ENCODE data around the gene CPNE5.
"Not testable (repeated sequence)": the region's sequence is repeated elsewhere in the genome, so short reads cannot be mapped to it uniquely, and the experiment has no call there.

Gene CPNE5

GRCh38 chr6:36729161-36729524, 110.1 kb downstream of the CPNE5 start:
- peaks cover 53% of the 10 kb centered on the region for H3K4me1 Mint-ChIP-seq (ENCODE audit: low read depth)
- H3K27me3 Mint-ChIP-seq (ENCODE audit: low read depth) = no peaks in the 10 kb centered on the region
- no peak overlapping the region for H3K4me3 Mint-ChIP-seq
- H3K9me3 Mint-ChIP-seq = no peaks in the 10 kb centered on the region
- peak overlapping the region; percentile 26 for H3K27ac Mint-ChIP-seq
- no peaks in the 10 kb centered on the region for H3K36me3 Mint-ChIP-seq (ENCODE audit: low read depth)

- no peaks in the 10 kb centered on the region for H3K36me3 Mint-ChIP-seq (ENCODE audit: low read depth)
- no peaks in the 10 kb centered on the region for H3K27me3 Mint-ChIP-seq (ENCODE audit: low read depth)
- no peaks in the 10 kb centered on the region for H3K9me3 Mint-ChIP-seq
- peaks cover 51% of the 10 kb centered on the region for H3K4me1 Mint-ChIP-seq (ENCODE audit: low read depth)
- H3K4me3 Mint-ChIP-seq = no peak overlapping the region
- peak overlapping the region; percentile 26 for H3K27ac Mint-ChIP-seq
Observed at GRCh38 chr6:36728289-36729160, 110.7 kb downstream of the CPNE5 start.

GRCh38 chr6:36727505-36728021, 111.7 kb downstream of the CPNE5 start:
- no peaks in the 10 kb centered on the region for H3K36me3 Mint-ChIP-seq (ENCODE audit: low read depth)
- H3K9me3 Mint-ChIP-seq = no peaks in the 10 kb centered on the region
- no peaks in the 10 kb centered on the region for H3K27me3 Mint-ChIP-seq (ENCODE audit: low read depth)
- peaks cover 46% of the 10 kb centered on the region for H3K4me1 Mint-ChIP-seq (ENCODE audit: low read depth)
- peak overlapping the region; percentile 12 for H3K27ac Mint-ChIP-seq
- peak overlapping the region; percentile 16 for H3K4me3 Mint-ChIP-seq

GRCh38 chr6:36725581-36725980, 113.7 kb downstream of the CPNE5 start:
- Mint-ChIP-seq H3K36me3 (ENCODE audit: low read depth) (no peaks in the 10 kb centered on the region), H3K4me1 (ENCODE audit: low read depth) (peaks cover 37% of the 10 kb centered on the region), H3K4me3 (no peak overlapping the region), H3K27me3 (ENCODE audit: low read depth) (no peaks in the 10 kb centered on the region), H3K9me3 (no peaks in the 10 kb centered on the region), H3K27ac (peak overlapping the region; percentile 32)

- Mint-ChIP-seq H3K4me3 (no peak overlapping the region), H3K4me1 (ENCODE audit: low read depth) (peaks cover 37% of the 10 kb centered on the region), H3K27ac (peak overlapping the region; percentile 17), H3K36me3 (ENCODE audit: low read depth) (no peaks in the 10 kb centered on the region), H3K27me3 (ENCODE audit: low read depth) (no peaks in the 10 kb centered on the region), H3K9me3 (no peaks in the 10 kb centered on the region)
Observed at GRCh38 chr6:36724514-36725390, 114.5 kb downstream of the CPNE5 start.

- H3K9me3 Mint-ChIP-seq; H3K27ac Mint-ChIP-seq; H3K4me3 Mint-ChIP-seq; H3K27me3 Mint-ChIP-seq (ENCODE audit: low read depth); H3K36me3 Mint-ChIP-seq (ENCODE audit: low read depth): not testable (repeated sequence)
- peaks cover 38% of the 10 kb centered on the region for H3K4me1 Mint-ChIP-seq (ENCODE audit: low read depth)
Observed at GRCh38 chr6:36723992-36724391, 115.3 kb downstream of the CPNE5 start.

- no peaks in the 10 kb centered on the region for H3K36me3 Mint-ChIP-seq (ENCODE audit: low read depth)
- no peaks in the 10 kb centered on the region for H3K9me3 Mint-ChIP-seq
- H3K4me3 Mint-ChIP-seq = no peak overlapping the region
- no peak overlapping the region for H3K27ac Mint-ChIP-seq
- no peaks in the 10 kb centered on the region for H3K27me3 Mint-ChIP-seq (ENCODE audit: low read depth)
- peaks cover 31% of the 10 kb centered on the region for H3K4me1 Mint-ChIP-seq (ENCODE audit: low read depth)
Observed at GRCh38 chr6:36722879-36723278, 116.4 kb downstream of the CPNE5 start.

- no peaks in the 10 kb centered on the region for H3K9me3 Mint-ChIP-seq
- H3K27ac Mint-ChIP-seq = no peak overlapping the region
- H3K36me3 Mint-ChIP-seq (ENCODE audit: low read depth) = no peaks in the 10 kb centered on the region
- H3K4me1 Mint-ChIP-seq (ENCODE audit: low read depth) = peaks cover 25% of the 10 kb centered on the region
- no peaks in the 10 kb centered on the region for H3K27me3 Mint-ChIP-seq (ENCODE audit: low read depth)
- no peak overlapping the region for H3K4me3 Mint-ChIP-seq
Observed at GRCh38 chr6:36722365-36722764, 116.9 kb downstream of the CPNE5 start.

GRCh38 chr6:36721369-36722140, 117.7 kb downstream of the CPNE5 start:
- no peaks in the 10 kb centered on the region for H3K36me3 Mint-ChIP-seq (ENCODE audit: low read depth)
- H3K27ac Mint-ChIP-seq = no peak overlapping the region
- peaks cover 17% of the 10 kb centered on the region for H3K4me1 Mint-ChIP-seq (ENCODE audit: low read depth)
- no peaks in the 10 kb centered on the region for H3K27me3 Mint-ChIP-seq (ENCODE audit: low read depth)
- H3K9me3 Mint-ChIP-seq = no peaks in the 10 kb centered on the region
- no peak overlapping the region for H3K4me3 Mint-ChIP-seq

- H3K4me3 Mint-ChIP-seq = no peak overlapping the region
- no peaks in the 10 kb centered on the region for H3K27me3 Mint-ChIP-seq (ENCODE audit: low read depth)
- no peaks in the 10 kb centered on the region for H3K9me3 Mint-ChIP-seq
Observed at GRCh38 chr6:36720251-36721141, 118.7 kb downstream of the CPNE5 start.

GRCh38 chr6:36719126-36719525, 120.1 kb downstream of the CPNE5 start:
- no peaks in the 10 kb centered on the region for H3K36me3 Mint-ChIP-seq (ENCODE audit: low read depth)
- H3K27ac Mint-ChIP-seq = no peak overlapping the region
- H3K4me1 Mint-ChIP-seq (ENCODE audit: low read depth) = peaks cover 2% of the 10 kb centered on the region
- H3K4me3 Mint-ChIP-seq = no peak overlapping the region
- no peaks in the 10 kb centered on the region for H3K9me3 Mint-ChIP-seq
- H3K27me3 Mint-ChIP-seq (ENCODE audit: low read depth) = no peaks in the 10 kb centered on the region

More at GRCh38 chr6:36720251-36721141, 118.7 kb downstream of the CPNE5 start:
- Mint-ChIP-seq H3K4me1 (ENCODE audit: low read depth) (peaks cover 14% of the 10 kb centered on the region), H3K36me3 (ENCODE audit: low read depth) (no peaks in the 10 kb centered on the region), H3K27ac (no peak overlapping the region)

- H3K27me3 Mint-ChIP-seq (ENCODE audit: low read depth) = no peaks in the 10 kb centered on the region
- H3K36me3 Mint-ChIP-seq (ENCODE audit: low read depth) = no peaks in the 10 kb centered on the region
- no peak overlapping the region for H3K4me3 Mint-ChIP-seq
- H3K9me3 Mint-ChIP-seq = no peaks in the 10 kb centered on the region
- no peak overlapping the region for H3K27ac Mint-ChIP-seq
- H3K4me1 Mint-ChIP-seq (ENCODE audit: low read depth) = peaks cover 2% of the 10 kb centered on the region
Observed at GRCh38 chr6:36718560-36718959, 120.7 kb downstream of the CPNE5 start.

- peaks cover 2% of the 10 kb centered on the region for H3K4me1 Mint-ChIP-seq (ENCODE audit: low read depth)
- no peaks in the 10 kb centered on the region for H3K9me3 Mint-ChIP-seq
- no peaks in the 10 kb centered on the region for H3K36me3 Mint-ChIP-seq (ENCODE audit: low read depth)
- H3K27ac Mint-ChIP-seq = no peak overlapping the region
- H3K4me3 Mint-ChIP-seq = no peak overlapping the region
- no peaks in the 10 kb centered on the region for H3K27me3 Mint-ChIP-seq (ENCODE audit: low read depth)
Observed at GRCh38 chr6:36717871-36718540, 121.2 kb downstream of the CPNE5 start.
